Measurements from ENCODE around the gene NOC2L.
"Not testable (repeated sequence)": the region's sequence is repeated elsewhere in the genome, so short reads cannot be mapped to it uniquely, and the experiment has no call there.

NOC2L gene

DNA sequence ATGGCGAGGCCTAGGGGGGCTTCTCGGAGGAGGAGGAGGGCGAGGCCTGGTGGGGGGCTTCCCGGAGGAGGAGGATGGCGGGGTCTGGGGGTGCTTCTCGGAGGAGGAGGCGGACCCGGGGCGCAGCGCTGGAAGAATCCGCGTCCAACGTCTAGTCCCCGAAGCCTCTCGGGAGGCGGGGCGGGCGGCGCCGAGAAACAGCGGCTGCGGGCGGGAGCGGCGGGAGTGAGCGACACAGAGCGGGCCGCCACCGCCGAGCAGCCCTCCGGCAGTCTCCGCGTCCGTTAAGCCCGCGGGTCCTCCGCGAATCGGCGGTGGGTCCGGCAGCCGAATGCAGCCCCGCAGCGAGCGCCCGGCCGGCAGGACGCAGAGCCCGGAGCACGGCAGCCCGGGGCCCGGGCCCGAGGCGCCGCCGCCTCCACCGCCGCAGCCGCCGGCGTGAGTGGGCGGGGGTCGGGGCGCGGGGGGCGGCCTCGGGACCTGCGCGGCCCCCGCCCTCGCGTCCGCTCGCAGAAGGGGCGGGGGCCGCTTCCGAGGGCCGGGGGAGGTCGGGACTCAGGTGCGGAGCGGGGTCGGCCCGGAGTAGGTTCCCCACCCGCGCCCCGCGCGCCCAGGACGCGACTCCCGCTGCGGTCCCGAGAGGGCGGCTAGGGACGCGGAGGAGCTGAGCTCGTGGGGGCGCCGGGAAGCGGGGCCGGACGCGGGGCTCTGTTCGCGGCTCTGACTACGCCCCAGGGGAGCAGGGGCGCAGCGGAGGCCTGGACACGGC, 1.5 kb upstream of the NOC2L start, which contains the start of gene KLHL17:
KLHL17 (plus strand) TSS at position 222 of the 769 bp plus-strand sequence; CDS start at position 332, 110 bp downstream.
- DNase-seq: peak; percentile 82

DNA sequence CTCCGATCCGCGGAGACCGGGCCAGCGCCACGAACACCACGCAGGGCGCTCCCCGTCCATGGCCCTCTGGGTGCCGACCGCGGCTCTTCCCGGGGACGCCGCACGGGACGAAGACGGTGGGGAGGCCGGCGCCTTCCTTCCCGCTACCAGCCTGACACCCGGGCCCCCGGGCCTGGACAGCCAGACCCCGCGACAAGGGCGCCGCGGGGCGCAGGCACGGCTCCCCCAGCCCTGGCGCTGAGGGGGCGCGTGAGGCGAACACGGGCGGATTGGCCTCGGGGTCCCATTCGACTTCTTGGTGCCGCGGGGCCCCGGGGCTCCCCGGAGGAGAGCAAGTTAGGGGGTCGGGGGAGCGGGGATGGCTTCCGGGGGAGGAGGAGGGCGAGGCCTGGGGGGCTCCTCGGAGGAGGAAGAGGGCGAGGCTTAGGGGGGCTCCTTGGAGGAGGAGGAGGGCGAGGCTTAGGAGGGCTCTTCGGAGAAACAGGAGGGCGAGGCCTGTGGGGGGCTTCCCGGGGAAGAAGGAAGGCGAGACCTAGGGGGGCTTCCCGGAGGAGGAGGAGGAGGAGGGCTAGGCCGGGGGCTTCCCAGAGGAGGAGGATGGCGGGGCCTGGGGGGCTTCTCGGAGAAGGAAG, 791 bp upstream of the NOC2L start:
- no peak for DNase-seq

DNA sequence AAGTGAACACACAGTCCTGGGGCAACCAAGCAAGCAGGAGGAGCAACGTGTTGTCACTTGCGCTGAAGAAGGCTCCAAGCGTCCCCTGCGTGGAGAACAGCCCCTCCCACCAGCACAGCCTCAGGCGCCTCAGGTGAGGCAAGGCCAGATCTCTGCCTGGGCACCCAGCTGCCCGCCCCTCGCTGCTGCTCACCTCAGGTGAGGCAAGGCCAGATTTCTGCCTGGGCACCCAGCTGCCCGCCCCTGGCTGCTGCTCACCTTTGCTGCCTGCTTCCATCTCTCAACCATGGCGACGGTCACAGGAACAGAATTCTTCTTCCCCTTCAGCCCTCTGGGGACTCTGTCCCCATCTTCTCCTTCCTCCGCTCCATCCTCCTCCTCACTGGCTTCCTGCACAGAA, 2.4 kb downstream of the NOC2L start:
- DNase-seq: no peak

DNA sequence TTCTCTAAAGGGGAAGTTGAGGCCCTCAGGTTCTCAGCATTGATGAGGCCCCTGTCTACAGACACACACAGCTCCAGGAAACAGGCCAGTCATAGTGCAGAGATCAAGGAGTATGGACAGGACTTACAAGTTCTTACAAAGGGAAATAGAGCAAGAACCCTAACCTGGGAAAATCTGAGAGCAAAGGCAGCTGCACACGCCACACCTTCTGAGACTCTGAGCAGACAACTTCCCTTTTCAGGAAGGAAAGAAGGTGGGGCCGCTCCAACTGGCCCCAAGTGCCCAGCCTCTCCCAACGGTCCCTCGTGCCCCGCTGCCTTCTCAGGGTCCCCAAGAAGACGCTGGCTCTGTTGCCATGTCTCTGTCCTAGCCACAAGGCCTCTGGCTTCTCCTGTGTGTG, 3.6 kb downstream of the NOC2L start:
- no peak for DNase-seq

DNA sequence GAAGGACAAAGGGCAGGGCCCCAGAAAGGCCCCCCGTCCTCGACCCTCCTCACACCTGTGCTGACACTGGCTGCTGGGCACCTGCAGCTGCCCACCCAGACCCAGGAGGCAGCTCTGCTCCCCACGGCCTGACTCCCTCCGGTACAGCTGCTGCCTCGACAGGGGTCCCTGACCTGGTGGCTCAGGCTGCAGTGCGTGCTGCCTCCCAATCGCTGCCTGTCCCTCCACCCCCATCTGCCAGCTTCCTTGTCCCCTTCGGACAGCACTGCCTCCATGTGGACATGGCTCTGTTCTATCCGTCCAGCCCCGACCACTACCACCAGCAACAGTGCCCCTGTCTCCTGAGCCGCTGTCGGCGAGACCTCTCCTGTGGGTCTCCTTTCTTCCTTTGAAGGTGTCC, 4.1 kb downstream of the NOC2L start:
- DNase-seq: no peak

DNA sequence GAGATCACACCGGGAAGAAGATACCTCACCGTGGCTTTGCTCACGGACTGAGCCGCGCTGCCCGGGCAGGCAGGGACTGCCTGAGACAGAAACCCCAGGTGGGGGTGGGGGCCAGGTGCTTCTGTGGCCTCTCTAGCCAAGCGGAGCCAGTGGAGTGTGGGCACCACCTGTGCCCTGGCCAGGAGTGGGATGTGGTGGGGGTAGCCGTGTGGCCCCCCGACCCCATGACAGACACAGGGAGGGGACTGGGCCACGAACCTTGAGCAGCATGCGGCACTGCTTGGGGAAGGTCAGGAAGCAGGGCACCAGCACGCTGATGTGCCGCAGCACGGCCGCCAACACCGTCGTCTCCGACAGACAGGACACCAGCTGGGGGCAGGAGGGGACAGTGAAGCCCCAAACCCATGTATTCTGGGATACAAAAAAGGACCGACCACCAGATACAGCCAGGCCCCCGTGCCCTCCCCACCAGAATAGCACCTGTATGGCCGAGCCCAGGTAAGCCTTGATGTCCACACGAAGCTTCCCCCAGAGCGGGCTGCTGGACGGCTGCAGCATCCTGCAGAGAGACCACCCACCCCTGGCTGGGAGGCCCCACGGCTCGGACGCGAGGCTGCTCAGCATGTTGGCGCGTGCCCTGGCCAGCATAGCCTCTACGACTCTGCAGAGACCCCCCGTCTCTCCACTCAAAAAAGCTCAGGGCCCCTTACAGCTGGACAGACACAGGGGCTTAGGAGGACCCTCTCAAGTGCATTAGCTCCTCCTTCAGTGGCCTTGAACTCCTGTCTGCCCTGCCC, 5.3 kb downstream of the NOC2L start:
- no peak for DNase-seq

DNA sequence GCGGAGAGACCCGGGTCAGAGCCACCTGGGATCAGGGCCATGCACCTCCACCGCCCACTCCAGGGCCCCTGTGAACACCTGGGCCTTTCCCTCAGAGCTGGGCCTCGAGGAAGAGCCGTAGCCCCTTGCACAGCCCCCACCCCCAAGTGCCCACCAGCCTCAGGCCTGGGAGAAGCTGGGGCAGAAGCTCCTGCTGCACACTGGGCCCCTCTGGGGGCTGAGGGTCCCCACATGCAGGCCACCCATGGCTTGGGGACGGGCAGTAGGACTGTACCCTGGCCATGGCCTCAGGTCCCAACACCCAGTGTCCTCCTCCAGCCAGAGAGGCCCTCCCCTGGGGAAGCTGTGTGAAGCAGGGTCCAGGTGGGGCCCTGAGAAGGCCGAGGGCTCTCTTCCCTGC, 6.5 kb downstream of the NOC2L start:
- DNase-seq: no peak

DNA sequence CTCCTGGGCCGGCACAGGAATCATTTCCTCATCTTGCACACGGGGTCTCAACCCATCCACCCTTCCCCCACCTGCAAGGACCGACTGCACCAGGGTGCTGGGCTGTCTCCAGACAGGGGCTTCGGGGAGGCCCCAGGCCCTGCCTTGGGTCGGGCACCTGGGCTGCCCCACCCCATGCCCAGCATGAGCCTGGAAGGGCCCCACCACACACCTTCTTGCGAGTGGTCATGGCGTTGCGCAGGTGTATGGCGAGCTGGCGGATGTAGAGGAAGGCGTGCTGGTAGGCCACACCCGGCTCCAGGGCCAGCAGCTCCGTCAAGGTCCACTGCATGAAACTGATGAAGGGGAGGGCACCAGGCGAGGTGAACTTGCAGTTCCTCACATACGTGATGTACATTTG, 6.9 kb downstream of the NOC2L start:
- DNase-seq: no peak

DNA sequence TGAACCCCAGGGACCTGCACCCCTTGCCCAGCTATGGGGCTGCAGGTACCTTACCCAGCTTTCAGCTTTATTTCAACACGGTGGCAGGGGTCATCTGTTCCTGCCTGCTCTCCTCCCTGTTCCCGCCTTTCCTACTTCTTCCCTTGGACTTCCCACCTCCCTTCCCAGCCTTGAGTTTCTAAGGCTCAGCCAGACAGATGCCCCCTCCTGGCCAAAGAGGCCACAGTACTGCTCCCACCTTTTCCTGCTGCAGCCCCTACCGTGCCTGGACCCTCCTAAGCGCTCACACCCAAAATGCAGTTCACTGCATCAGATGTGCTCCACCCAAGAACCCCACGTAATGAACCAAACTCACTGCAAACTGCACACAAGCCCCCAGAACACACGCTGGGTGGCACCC, 7.7 kb downstream of the NOC2L start:
- no peak for DNase-seq

DNA sequence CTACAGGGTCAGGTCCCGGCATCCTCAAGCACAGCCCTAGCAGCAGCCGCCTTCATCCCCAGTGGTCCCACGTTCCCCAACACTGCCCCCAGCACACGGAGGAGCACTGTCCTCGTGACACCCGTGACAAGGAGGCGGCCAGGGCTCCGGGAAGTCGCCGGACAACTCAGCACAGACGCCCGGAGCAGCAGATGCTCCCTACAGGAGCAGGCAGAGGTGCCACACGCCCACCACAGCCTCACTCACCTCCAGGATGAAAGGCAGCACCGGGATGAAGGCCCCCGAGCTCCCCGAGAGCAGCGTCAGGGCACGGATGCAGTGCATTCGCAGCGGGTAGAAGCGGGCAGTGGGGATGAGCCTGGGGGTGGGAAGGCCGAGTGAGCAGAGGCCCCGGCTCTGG, 8.2 kb downstream of the NOC2L start:
- DNase-seq: no peak

DNA sequence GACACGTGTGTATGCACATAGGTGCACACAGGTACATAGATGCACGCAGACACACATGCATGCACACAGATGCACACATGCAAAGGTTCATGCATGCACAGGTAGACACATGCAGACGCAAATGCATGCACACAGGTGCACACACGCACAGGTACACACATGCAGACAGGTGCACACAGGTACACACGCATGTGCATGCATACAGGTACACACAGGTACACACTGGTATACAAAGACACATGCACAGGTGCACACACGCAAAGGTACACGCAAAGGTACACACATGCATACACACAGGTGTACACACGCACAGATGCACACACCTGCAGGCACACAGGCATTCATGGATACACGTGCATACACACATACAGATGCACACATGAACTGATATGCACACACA, 8.8 kb downstream of the NOC2L start:
- DNase-seq: no peak

DNA sequence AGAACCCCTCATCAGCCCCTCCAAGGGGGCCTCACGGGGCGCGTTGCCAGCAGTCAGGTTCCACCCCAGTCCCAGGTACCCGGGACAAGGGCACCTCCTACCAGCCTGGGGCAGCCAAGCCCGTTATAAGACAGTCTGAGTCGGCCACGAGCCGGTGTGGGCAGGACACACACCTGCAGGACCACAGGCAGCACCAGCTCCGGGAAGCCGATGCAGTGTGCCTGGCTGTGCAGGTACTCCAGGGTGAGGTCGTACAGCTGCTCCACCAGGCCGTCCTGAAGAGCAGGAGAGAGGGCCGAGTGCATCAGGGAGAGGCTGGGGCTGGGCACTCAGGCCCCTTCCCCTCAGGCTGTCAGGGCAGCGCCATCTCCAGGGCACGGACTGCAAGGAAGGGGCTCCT, 11.1 kb downstream of the NOC2L start:
- no peak for DNase-seq

DNA sequence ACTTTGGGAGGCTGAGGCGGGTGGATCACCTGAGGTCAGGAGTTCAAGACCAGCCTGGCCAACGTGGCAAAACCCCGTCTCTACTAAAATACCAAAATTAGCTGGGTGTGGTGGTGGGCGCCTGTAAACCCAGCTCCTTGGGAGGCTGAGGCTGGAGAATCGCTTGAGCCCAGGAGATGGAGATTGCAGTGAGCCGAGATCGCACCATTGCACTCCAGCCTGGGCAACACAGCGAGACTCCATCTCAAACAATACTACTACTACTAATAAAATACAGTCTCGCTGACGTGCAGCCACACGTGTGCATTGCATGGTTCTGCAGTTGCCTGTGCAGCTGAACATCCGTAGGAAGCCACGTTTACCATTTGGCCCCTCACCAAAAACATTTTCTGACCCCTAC, 12.2 kb downstream of the NOC2L start:
- DNase-seq: not testable (repeated sequence)

DNA sequence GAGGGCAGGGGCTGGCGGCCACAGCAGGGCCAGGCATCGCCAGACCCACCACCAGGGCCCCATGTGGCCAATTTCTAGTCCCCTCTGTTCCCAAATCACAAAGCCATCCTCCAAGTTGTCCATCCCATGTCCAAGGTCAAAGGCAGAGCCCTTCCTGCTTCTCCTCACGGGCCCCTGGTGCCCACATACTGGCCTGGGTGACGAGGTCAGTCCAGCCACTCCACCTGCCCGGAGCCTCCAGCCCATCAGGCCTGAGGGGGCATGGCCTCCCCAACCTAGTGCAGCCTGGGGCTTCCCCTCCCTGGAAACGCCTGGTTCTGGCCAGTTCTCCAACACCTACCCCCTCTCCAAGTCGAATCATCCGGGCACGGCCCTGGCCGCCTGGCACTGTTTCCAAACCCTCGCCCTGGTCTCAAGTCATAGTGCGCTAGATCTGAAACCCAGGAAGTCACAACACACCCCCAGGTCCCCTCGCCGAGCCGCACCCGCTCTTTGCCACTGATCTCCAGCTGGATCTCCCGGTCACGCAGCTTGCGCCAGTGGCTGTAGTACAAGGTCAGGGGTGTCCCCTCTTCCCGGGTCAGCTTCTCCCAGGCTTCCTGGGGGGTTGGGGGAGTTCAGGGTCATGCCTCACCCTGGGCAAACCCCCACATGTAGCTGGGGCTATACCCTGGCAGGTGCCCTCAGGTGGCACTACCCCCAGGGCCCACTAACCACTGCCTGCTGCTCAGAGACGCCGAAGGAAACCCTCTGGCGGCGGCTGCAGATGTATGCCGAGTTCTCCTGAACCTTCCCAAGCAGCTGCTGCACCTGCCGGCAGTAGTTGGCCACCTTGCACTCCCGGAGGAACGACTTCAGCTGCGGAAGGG, 13.1 kb downstream of the NOC2L start:
- DNase-seq: no peak

DNA sequence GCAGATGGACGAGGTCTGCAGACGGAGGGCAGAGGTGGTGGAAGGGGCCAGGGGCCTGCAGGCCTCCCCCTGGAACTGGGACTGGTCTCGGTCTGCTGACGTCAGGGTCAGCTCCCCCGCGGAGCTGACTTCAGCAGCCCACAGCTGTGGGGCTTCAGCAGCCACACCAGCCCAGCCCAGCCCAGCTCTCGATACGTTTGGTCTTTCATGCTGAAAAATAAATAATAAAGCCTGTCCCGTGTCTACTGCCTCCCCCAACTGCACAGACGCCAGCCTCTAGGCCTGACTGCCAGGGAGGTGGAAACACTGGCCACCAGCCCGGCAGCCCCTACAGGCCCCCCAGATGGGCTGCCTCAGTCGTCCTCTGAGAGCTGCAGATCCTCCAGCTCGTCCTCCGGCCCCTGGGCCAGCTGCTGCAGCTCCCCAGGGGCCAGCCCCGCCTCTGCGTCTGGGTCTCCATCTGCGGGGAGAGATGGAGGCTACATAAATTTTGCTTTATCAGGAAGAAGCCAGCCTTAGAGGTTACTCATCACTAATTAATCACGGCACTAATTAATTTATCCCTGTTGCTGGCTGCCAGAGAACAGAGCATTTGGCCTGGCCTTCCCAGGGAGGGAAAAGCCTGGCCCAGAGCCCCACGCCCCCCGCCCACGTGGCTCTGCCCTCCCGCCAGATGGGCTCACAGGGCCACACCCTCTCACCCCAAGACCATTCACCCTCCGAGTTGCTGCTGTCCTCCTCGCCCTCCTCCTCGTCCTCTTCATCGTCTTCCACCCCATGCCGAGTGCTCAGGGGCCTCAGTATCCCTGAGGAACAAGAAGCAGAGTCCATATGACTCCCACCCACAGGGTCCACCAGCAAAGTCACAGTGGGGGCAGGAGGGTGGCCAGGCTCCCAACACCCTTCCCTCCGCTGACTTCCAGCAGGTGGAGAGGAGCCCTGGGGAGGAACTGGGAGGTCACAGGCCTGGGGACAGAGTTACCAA, 14.4 kb downstream of the NOC2L start:
- DNase-seq: no peak

DNA sequence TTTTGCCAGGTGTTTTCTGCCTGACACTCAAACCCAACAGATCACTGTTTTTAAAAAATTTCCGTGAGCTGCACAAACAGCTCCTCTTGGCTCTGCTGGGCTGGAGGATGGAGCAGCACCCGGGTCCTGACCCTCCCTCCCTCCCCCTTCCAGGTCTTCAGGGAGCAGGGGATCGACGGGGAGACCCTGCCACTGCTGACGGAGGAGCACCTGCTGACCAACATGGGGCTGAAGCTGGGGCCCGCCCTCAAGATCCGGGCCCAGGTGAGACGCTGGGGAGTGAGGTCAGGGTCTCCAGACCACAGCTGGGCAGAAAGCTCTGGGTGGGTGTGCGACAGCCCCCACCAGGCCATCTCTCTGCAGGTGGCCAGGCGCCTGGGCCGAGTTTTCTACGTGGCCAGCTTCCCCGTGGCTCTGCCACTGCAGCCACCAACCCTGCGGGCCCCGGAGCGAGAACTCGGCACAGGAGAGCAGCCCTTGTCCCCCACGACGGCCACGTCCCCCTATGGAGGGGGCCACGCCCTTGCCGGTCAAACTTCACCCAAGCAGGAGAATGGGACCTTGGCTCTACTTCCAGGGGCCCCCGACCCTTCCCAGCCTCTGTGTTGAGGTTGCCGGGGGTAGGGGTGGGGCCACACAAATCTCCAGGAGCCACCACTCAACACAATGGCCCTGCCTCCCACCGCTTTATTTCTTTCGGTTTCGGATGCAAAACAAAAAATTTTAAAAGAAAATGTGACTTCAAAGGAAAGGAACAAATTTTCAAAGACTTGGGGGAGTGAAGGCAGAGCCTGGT, 15.3 kb downstream of the NOC2L start:
- no peak for DNase-seq

DNA sequence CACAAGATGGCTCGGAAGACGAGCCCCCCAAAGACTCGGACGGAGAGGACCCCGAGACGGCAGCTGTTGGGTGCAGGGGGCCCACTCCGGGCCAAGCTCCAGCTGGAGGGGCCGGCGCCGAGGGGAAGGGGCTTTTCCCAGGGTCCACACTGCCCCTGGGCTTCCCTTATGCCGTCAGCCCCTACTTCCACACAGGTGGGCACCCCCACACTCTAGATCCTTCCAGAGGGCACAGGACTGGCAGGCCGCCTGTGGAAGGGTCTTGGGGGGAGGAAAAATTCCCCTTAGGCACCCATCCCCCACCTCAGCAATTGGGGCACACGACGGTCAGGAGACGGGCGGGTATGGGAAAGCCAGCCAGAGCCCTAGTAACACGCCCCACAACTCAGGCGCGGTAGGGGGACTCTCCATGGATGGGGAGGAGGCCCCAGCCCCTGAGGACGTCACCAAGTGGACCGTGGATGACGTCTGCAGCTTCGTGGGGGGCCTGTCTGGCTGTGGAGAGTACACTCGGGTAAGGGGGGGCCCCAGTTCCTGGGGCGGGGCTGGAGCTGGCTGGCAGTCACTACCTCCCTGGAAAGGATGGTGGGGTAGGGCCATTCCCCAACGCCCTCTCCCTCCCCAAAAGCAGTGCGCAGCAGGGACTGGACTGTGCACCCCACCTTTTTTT, 16.1 kb downstream of the NOC2L start:
- no peak for DNase-seq

DNA sequence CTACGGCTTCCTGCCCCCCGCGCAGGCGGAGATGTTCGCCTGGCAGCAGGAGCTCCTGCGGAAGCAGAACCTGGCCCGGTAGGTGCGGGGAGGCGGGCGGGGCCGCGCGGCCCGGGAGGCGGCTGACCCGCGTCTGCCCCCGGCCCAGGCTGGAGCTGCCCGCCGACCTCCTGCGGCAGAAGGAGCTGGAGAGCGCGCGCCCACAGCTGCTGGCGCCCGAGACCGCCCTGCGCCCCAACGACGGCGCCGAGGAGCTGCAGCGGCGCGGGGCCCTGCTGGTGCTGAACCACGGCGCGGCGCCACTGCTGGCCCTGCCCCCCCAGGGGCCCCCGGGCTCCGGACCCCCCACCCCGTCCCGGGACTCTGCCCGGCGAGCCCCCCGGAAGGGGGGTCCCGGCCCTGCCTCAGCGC, 16.6 kb downstream of the NOC2L start:
- no peak for DNase-seq

DNA sequence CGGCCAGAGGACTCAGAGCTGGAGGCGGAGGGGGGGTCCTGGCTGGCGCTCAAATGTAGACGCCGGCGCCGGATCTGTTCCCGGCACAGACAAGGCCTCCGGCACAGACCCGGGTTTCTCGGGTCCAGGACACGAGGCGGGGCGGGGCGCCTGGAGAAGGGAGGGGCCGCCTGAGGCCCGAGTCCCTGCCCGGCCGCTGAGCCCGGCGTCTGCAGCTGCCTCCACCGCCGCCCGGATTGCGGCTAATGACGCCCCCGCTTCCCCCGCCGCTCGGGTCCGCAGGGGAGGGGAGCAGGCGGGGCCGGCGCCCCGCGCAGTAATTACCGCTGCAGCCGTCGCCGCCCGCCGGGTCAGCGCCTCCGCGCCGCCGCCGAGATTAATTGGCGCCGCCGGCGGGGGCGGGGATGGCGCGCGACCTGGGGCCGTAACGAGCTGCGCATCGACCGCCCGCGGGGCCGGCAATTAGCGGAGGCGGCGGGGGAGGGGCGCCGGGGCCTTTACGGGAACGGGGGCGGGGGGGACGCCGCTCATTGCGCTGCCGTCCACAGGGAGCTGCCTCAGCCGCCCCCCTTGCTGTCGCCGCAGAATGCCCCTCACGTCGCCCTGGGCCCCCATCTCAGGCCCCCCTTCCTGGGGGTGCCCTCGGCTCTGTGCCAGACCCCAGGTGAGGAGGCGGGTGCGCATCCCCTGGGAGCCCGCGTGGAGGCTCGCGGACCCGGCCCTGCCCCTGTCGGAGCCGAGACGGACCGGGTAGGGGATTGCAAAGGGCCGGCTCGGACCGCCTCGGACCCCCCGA, 17.3 kb downstream of the NOC2L start:
- DNase-seq: no peak
